GM21529 (cell line): ENCODE measurements around the gene TEKT3.

Experiments used
- ATAC-seq: cut with Tn5 transposase; IDR thresholded peaks from one replicate; pipeline ENCODE4 v1.9.1; 2021; ENCODE audit not compliant: unreplicated experiment

TEKT3 gene

GRCh38 chr17:15350777-15351477 is 9.5 kb upstream of the TEKT3 start:
- no peak for ATAC-seq

GRCh38 chr17:15349119-15349518 is 7.7 kb upstream of the TEKT3 start:
- ATAC-seq, result no peak

DNA sequence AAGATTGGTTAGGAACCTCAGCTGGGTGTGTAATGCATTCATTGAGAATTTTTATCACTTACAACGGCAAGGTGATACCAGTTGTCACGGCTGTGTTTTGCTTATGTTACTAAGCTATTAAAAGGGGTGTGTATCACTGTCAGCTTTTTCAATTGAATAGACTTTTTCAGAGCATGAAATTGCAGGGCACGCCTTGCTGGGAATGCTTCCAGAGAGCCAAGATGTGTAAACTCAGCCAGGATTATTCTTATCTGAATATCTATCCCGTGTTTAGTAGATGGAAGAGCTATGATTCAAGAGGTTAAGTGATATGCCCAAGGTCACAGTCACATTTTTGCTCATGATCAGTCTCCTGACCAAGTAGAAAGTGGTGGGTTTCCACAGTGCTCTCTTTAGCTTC is 6.6 kb upstream of the TEKT3 start:
- ATAC-seq, result no peak

DNA sequence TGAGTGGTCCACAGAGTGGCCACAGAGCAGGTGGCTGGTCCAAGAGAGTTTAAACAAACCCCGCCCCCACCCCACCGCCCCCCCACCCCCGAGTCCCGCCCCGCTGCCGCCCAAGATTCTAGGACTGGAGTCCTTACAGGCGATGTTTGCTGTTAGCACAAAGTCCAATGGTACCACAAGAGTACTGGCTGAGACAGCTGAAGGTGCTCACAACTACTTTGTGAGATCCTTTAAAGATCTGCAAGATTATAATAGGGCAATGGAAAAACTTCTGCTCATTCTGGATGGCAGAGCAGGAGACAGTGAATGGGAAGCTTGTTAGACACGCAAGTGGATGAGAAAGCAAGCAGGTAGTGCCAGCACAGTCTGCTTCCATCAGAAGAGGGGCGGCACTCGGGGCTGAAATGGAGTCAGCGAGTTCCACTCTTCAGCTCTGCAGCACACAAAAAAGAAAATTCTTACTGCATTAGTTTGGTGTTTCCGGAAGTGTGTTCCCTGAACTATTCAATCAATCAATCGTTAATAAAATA is 4.7 kb upstream of the TEKT3 start:
- ATAC-seq, result no peak

GRCh38 chr17:15343749-15344148 is 2.4 kb upstream of the TEKT3 start:
- no peak for ATAC-seq

GRCh38 chr17:15342460-15342859 is 1.1 kb upstream of the TEKT3 start:
- ATAC-seq, result no peak

DNA sequence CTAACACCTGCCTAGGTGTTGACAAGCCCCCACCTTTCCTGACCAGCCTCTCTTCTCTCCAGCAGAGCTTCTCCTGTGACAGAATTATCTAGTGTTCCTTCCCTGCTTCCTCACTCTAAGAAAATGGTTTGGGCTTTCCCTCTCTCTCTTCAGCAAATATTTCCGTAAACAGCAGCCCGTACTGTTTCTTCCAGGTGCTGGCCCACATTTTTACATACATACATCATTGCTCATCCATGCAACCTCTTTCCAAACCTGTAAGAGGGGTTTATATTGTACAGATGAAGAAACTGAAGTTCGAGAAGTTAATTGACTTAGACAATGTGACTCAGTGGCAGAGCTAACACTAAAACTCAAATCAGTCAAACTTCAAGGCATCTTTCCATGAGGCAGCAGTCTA is 569 bp upstream of the TEKT3 start:
- ATAC-seq, result no peak

GRCh38 chr17:15340966-15341365 is 431 bp downstream of the TEKT3 start:
- ATAC-seq, result no peak

DNA sequence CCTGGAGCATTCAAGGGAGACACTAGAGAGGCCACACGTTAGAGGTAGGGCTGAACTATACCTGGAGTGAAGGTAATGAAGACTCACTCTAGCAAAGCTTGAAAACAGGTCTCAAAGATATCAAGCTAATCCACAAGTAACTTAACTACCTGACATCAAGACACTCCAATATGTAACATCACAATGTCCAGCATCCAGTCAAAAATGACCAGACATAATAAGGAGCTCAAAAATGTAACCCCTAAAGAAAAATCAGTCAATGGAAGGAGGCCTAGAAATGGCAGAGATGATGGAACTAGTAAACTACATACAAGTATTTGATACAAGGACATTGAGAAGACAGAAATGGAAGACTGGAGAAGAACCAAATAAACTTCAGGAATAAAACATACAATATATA is 6.0 kb downstream of the TEKT3 start:
- ATAC-seq, result no peak

GRCh38 chr17:15334266-15334665 is 7.1 kb downstream of the TEKT3 start:
- ATAC-seq, result no peak

DNA sequence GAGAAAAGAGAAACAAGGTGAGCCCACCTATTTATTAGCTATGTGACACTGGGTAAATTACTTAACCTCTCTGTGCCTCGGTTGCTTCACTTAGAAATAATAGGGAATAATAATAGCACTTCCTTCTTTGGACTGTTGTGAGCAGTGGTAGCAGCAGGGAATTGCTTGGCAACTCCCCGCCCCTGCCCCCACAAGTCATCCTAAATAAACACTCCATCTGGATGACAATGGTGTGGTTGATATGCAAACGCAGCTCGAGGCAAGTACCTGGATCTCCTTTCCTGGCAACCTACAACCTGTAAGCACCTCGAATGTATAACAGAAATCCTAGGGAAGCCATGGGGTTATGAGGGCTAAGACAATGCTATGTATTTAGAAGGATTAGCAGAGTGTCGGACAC is 9.1 kb downstream of the TEKT3 start:
- no peak for ATAC-seq

- ATAC-seq, result no peak
These were observed 18.3 kb downstream of the TEKT3 start for GRCh38 chr17:15323131-15323530.

GRCh38 chr17:15321556-15322251 is 19.7 kb downstream of the TEKT3 start:
- ATAC-seq, result no peak

DNA sequence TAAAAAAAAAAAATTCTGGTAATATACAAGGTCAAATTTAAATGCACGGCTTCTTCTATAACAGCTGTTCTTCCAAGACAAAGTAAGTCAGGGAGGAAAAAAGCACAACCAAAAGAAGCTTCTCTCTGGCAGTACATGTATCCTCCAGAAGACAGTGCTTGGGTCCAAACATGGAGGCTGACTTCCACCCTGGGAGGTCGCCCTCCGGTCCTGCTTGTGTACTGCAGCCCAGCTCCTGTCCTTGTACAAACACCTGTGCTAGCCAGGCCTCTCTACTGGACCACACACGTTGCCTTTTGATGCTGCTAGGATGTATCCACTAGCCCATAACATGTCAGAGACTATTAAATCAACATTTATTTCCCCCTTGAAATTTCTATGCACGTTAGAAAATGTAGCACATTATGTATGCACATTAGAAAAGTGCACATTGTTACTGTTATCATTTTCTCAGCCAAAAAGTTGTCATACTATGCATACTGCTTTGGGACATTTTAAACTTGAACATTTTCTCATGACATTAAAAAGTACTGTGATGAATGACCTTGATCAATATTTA is 21.9 kb downstream of the TEKT3 start:
- no peak for ATAC-seq

- no peak for ATAC-seq
These were observed 29.4 kb downstream of the TEKT3 start for GRCh38 chr17:15311996-15312395.

- ATAC-seq, result no peak
These were observed 31.6 kb downstream of the TEKT3 start for GRCh38 chr17:15309793-15310192.

DNA sequence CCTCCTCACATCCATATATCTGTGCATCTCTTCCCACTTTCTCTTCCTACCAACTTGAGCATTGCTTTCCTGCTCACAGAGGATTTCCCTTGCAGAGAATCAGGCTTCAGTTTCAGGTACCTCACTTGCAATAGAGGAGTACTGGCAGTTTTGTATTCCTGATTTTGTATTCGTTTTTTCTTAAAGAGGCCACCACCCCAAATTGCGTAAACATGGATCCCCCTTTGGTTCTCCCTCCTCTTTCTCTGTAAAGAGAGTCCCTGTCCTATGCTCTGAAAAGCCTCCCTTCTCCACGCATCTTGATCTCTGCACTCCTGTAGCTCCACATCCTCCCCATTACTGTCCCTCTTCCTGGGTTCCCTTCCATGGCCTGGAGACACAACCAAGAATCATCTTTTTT is 32.2 kb downstream of the TEKT3 start:
- ATAC-seq, result no peak

GRCh38 chr17:15308758-15309157 is 32.6 kb downstream of the TEKT3 start:
- ATAC-seq, result no peak

DNA sequence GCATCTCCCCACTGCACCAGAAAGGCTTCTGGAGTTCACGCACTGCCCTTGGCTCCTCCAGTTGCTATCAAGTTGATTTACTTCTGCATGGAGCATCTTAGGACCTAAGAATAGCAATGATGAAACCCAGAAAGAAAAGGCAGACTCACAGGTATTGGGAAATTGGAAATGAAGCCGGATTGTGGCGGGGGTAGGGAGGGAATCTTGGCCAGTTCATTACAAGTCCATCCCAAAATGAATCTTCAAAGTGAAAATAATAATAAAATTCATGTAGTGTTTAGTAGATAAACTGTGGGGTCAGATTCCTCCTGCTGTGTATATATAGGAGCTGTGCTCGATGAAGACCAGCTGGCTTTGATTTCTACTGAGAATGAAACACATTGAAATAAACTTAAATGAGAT is 33.7 kb downstream of the TEKT3 start:
- no peak for ATAC-seq

DNA sequence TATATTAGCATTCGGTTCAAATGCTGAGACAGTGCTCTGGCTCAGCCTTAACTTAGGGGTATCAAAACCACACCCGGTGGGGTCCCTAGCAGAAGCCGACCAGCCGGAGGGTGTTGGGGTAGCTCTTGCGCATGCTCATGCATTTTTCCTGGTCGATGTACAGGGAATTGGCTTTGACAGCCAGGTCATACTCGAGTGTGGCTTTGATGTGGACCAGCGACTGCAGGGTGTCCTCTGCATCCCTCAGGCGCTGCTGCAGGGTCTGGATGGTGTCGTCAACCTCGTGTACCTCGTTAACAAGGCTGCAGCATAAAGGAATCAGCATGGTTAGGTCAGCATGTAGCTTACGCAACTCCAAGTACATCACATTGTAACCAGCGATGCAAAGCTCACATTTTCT is 37.5 kb downstream of the TEKT3 start:
- no peak for ATAC-seq

- ATAC-seq, result no peak
These were observed 38.1 kb downstream of the TEKT3 start for GRCh38 chr17:15303268-15303667.

DNA sequence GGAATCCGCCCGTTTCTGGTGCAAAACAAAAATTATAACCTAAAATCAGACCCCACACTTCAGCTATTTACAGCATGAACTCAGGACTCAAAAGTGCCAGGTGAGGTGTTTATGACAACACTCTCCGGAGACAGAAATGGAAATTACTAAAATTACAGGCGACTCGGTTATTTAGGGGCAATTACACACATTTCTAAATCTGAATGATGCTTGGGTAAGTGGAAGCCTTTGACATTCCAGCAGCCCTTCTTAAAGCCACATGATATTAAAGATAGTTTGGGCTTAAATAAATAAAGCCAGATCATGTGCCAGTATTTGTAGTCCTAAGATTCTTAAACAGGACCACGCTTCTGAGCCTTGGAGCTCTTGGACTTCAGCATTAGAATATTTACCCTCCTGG is 39.6 kb downstream of the TEKT3 start:
- no peak for ATAC-seq
